ENCODE measurements around the gene RHBDL3. TPM values are rescaled to one million over a fixed set of nuclear protein-coding genes. Genes with fewer than 3 reads are reported as not detected.
A peak's percentile ranks its signal among the peaks of the same experiment; 100 is the strongest.
"Not testable (repeated sequence)": the region's sequence is repeated elsewhere in the genome, so short reads cannot be mapped to it uniquely, and the experiment has no call there.

RHBDL3 gene
- polyA plus RNA-seq, 2 of the 4 experiments (the other 2 are of a cell fraction) = 2.0 to 6.6 TPM

GRCh38 chr17:32316653-32317052 lies 51.0 kb downstream of the RHBDL3 start:
- H3K4me1 ChIP-seq; FAIRE-seq; ATAC-seq; H3K27ac ChIP-seq; DNase-seq (ENCODE audit: low read depth in 1 of 2, low spot score in 1 of 2); H3K4me2 ChIP-seq; H3K4me3 ChIP-seq; POLR2A ChIA-PET; H3K9me3 ChIP-seq: not testable (repeated sequence)
- WGBS (ENCODE audit: missing lambda C conversion rate) = 88% methylated on average over 5 of the region's 5 CpGs
- CTCF ChIA-PET = interaction anchor here (1.0 to 11.1 kb wide), 6 partner anchors 9 to 113 kb away, joined by 3 to 259 read pairs (median 4); no protein-coding TSS in a partner anchor

- Histone ChIP-seq H3K4me1 (no peaks in the 10 kb centered on the region), H3K4me2 (no peak overlapping the region), H3K4me3 (no peak overlapping the region), H3K9me3 (no peaks in the 10 kb centered on the region), H3K27ac (no peak overlapping the region)
- WGBS (ENCODE audit: missing lambda C conversion rate) = 67% methylated on average over 4 of the region's 4 CpGs
- FAIRE-seq (no peak), ATAC-seq (no peak), DNase-seq (ENCODE audit: low read depth in 1 of 2, low spot score in 1 of 2) (no peak)
- ChIA-PET POLR2A (no interaction called here), CTCF (interaction anchor here (1.0 to 11.1 kb wide), 5 partner anchors 10 to 114 kb away, joined by 3 to 259 read pairs (median 13); no protein-coding TSS in a partner anchor)
- no peak for TF ChIP-seq FOSL2 (IDR thresholded peaks at IDR 0.05)
- no peak for TF ChIP-seq FOSL2 (CRISPR knock-in tag; IDR thresholded peaks at IDR 0.05)
- no peak for TF ChIP-seq MAZ (IDR thresholded peaks at IDR 0.05; ENCODE audit: borderline replicate concordance, low read depth, low read length)
- no peak for TF ChIP-seq ZFP36 (IDR thresholded peaks at IDR 0.05; ENCODE audit: borderline replicate concordance, partially characterized antibody)
- no peak for TF ChIP-seq FOXS1 (CRISPR knock-in tag; IDR thresholded peaks at IDR 0.05)
- no peak for TF ChIP-seq EHMT2 (IDR thresholded peaks at IDR 0.05; ENCODE audit: low read depth)
- TF ChIP-seq CHD2 (IDR thresholded peaks at IDR 0.05; ENCODE audit: low read length, partially characterized antibody) = no peak
- TF ChIP-seq MYC (IDR thresholded peaks at IDR 0.05; ENCODE audit: borderline replicate concordance, low read length) = no peak
Observed at GRCh38 chr17:32317353-32317752, 51.7 kb downstream of the RHBDL3 start.

GRCh38 chr17:32318071-32318470 lies 52.4 kb downstream of the RHBDL3 start:
- POLR2A ChIA-PET = no interaction called here
- no peak overlapping the region for H3K27ac ChIP-seq
- TF ChIP-seq EHF (CRISPR knock-in tag; IDR thresholded peaks at IDR 0.05) (no peak), GATA3 (IDR thresholded peaks at IDR 0.05; ENCODE audit: borderline replicate concordance) (no peak), CHD4 (IDR thresholded peaks at IDR 0.05; ENCODE audit: borderline replicate concordance) (no peak), NPAS2 (CRISPR knock-in tag; IDR thresholded peaks at IDR 0.05; ENCODE audit: borderline replicate concordance) (no peak), PHF8 (IDR thresholded peaks at IDR 0.05; ENCODE audit: borderline replicate concordance, low read depth) (no peak), MYC (IDR thresholded peaks at IDR 0.05; ENCODE audit: borderline replicate concordance, low read length) (no peak), POLR2AphosphoS2 (conservative IDR thresholded peaks at IDR 0.05; ENCODE audit: low read length) (no peak), BCL3 (IDR thresholded peaks at IDR 0.05) (no peak), ESRRA (IDR thresholded peaks at IDR 0.05; ENCODE audit: borderline replicate concordance, low read length) (no peak)
- WGBS (ENCODE audit: missing lambda C conversion rate) = 82% methylated on average over 8 of the region's 8 CpGs
- no peaks in the 10 kb centered on the region for H3K9me3 ChIP-seq
- no peaks in the 10 kb centered on the region for H3K4me1 ChIP-seq
- no peak for DNase-seq (ENCODE audit: low read depth in 1 of 2, low spot score in 1 of 2)
- H3K4me2 ChIP-seq = no peak overlapping the region
- no peak for ATAC-seq
- FAIRE-seq = no peak
- no peak overlapping the region for H3K4me3 ChIP-seq
- CTCF ChIA-PET = interaction anchor here (0.6 to 11.1 kb wide), 15 partner anchors 9 to 119 kb away, joined by 3 to 259 read pairs (median 7); no protein-coding TSS in a partner anchor

- H3K27ac ChIP-seq = no peak overlapping the region
- H3K9me3 ChIP-seq = no peaks in the 10 kb centered on the region
- POLR2A ChIA-PET = no interaction called here
- ATAC-seq (peak; percentile 89 to 96), DNase-seq (ENCODE audit: low read depth in 1 of 2, low spot score in 1 of 2) (peak; percentile 69 to 88), FAIRE-seq (peak; percentile 97)
- H3K4me3 ChIP-seq = no peak overlapping the region
- WGBS (ENCODE audit: missing lambda C conversion rate) = 19% methylated on average over 5 of the region's 5 CpGs
- no peaks in the 10 kb centered on the region for H3K4me1 ChIP-seq
- H3K4me2 ChIP-seq = no peak overlapping the region
- CTCF ChIA-PET = interaction anchor here (0.6 to 11.1 kb wide), 52 partner anchors 8 to 237 kb away, joined by 3 to 259 read pairs (median 4); partner anchors contain the start of gene PSMD11
- TF ChIP-seq CTCF (IDR thresholded peaks at IDR 0.05) (peak; percentile 94), EHF (CRISPR knock-in tag; IDR thresholded peaks at IDR 0.05) (no peak), E2F6 (IDR thresholded peaks at IDR 0.05; ENCODE audit: borderline replicate concordance, low read depth) (no peak), KDM5A (IDR thresholded peaks at IDR 0.05) (peak; percentile 52; the same call in 1 of the 2 replicates), FOSB (CRISPR knock-in tag; IDR thresholded peaks at IDR 0.05) (no peak), HDAC2 (IDR thresholded peaks at IDR 0.05) (peak; percentile 79; the same call in 1 of the 2 replicates), CHD4 (IDR thresholded peaks at IDR 0.05; ENCODE audit: borderline replicate concordance) (peak; percentile 54; the same call in 1 of the 2 replicates), RAD21 (conservative IDR thresholded peaks at IDR 0.05 in 1 of 2, IDR thresholded peaks at IDR 0.05 in 1 of 2) (peak; percentile 97 to 98), KDM1A (IDR thresholded peaks at IDR 0.05; ENCODE audit: low read depth) (peak; percentile 92), MAX (IDR thresholded peaks at IDR 0.05) (0 out of 2 replicates have a peak, but pooled peaks have one; percentile 23), SMC3 (IDR thresholded peaks at IDR 0.05) (peak; percentile 91)
Observed at GRCh38 chr17:32319548-32319905, 53.9 kb downstream of the RHBDL3 start.

All from A549 (cell line).